H1 (cell line): Measurements from ENCODE around the gene TWSG1. TPM values are rescaled to one million over a fixed set of nuclear protein-coding genes. Genes with fewer than 3 reads are reported as not detected.

Experiments used
- CTCF ChIA-PET: fragments of 300-600 bp; sonication (Branson Sonifier 250); formaldehyde crosslinking; loops from one replicate; lab custom pipeline; 2021; ENCODE audit not compliant: partially characterized antibody; lab: Charles Lee
- POLR2A ChIA-PET: fragments of 300-600 bp; sonication (Branson Sonifier 250); formaldehyde crosslinking; loops from one replicate; lab custom pipeline; 2021; ENCODE audit warnings: inconsistent platforms; ENCODE audit not compliant: partially characterized antibody; lab: Charles Lee
- DNase-seq, 2 experiments: peaks; one replicate each; pipeline versions ENCODE4 v3.0.0 to v3.0.0-alpha.2; 2010 to 2022; ENCODE audit warnings: low spot score in 2 of 2, low read depth in 1 of 2, mixed read lengths in 1 of 2
- FAIRE-seq: peaks from 2 replicates; lab custom pipeline; 2011; peaks lifted over from hg19 to GRCh38; lab: Jason Lieb, UNC
- H2AFZ ChIP-seq: 2 replicates; pipeline ENCODE4 v1.8.1; 2012; ENCODE audit warnings: low read length, inconsistent platforms
- H2AK5ac ChIP-seq: 2 replicates; pipeline ENCODE4 v1.6.1; 2013; ENCODE audit warnings: low read depth, low read length
- H2BK120ac ChIP-seq: replicated peaks from 2 replicates; pipeline ENCODE3; 2013; ENCODE audit warnings: low read depth, low read length, inconsistent platforms
- H2BK12ac ChIP-seq: 2 replicates; pipeline ENCODE4 v1.6.1; 2013; ENCODE audit warnings: low read depth, low read length
- H2BK15ac ChIP-seq: 2 replicates; pipeline ENCODE4 v1.6.1; 2013; ENCODE audit warnings: low read length
- H2BK20ac ChIP-seq: 2 replicates; pipeline ENCODE4 v1.6.1; 2013; ENCODE audit warnings: low read length
- H2BK5ac ChIP-seq: 2 replicates; pipeline ENCODE4 v1.6.1; 2013; ENCODE audit warnings: low read depth, low read length
- H3K14ac ChIP-seq: 2 replicates; pipeline ENCODE4 v1.6.1; 2013; ENCODE audit warnings: inconsistent platforms; ENCODE audit not compliant: insufficient read length
- H3K18ac ChIP-seq: 2 replicates; pipeline ENCODE4 v1.6.1; 2013; ENCODE audit warnings: low read length; ENCODE audit errors: extremely low read depth
- H3K23ac ChIP-seq: 2 replicates; pipeline ENCODE4 v1.6.1; 2013; ENCODE audit warnings: inconsistent platforms; ENCODE audit not compliant: insufficient read length
- H3K23me2 ChIP-seq: 2 replicates; pipeline ENCODE4 v1.6.1; 2013; ENCODE audit warnings: low read depth, low read length
- H3K27ac ChIP-seq: 2 replicates; pipeline ENCODE4 v1.6.1; 2011; ENCODE audit warnings: low read depth, low read length, inconsistent platforms
- H3K27me3 ChIP-seq, 4 experiments: replicated peaks in 1 of 4; 1 replicate in 1 of 4; 2 replicates in 3 of 4; pipeline versions ENCODE4 v1.6.1 to v1.8.1; 2011 to 2013; ENCODE audit warnings: low read length in 3 of 4, mild to moderate bottlenecking in 3 of 4, inconsistent platforms in 2 of 4, mixed read lengths in 2 of 4, moderate library complexity in 1 of 4; ENCODE audit not compliant: control insufficient read depth in 3 of 4, insufficient read depth in 3 of 4; ENCODE audit errors: extremely low read depth in 1 of 4
- H3K36me3 ChIP-seq, 4 experiments: 2 replicates each; pipeline versions ENCODE4 v1.6.1 to v1.8.1; 2011 to 2013; ENCODE audit warnings: mild to moderate bottlenecking in 4 of 4, low read length in 3 of 4, moderate library complexity in 2 of 4, control low read depth in 1 of 4, inconsistent platforms in 1 of 4; ENCODE audit not compliant: insufficient read depth in 4 of 4, control insufficient read depth in 2 of 4
- H3K4ac ChIP-seq: replicated peaks from 2 replicates; pipeline ENCODE3; 2013; ENCODE audit warnings: low read length, low read depth, mixed read lengths, inconsistent platforms; ENCODE audit not compliant: insufficient read length
- H3K4me1 ChIP-seq, 4 experiments: replicated peaks in 1 of 4; 1 replicate in 1 of 4; 2 replicates in 3 of 4; pipeline versions ENCODE4 v1.6.1 to v1.8.1; 2011 to 2013; ENCODE audit warnings: low read length in 3 of 4, inconsistent platforms in 2 of 4, mixed read lengths in 1 of 4; ENCODE audit not compliant: insufficient read depth in 4 of 4, control insufficient read depth in 3 of 4
- H3K4me2 ChIP-seq, 2 experiments: 2 replicates each; pipeline versions ENCODE4 v1.6.1 to v1.8.1; 2011 to 2013; ENCODE audit warnings: low read depth in 2 of 2, low read length in 2 of 2, control low read depth in 1 of 2, inconsistent platforms in 1 of 2, mild to moderate bottlenecking in 1 of 2; ENCODE audit not compliant: insufficient read depth in 1 of 2
- H3K4me3 ChIP-seq, 4 experiments: fragments of 200-600, 300-600 bp in 1 of 4; sonication (generic), shearing (Covaris generic), sonication (Bioruptor Twin) in 1 of 4; 2 replicates each; pipeline versions ENCODE4 v1.5.1 to v1.8.1; 2011 to 2016; ENCODE audit warnings: low read length in 4 of 4, low read depth in 3 of 4, control low read depth in 2 of 4, inconsistent platforms in 2 of 4, mild to moderate bottlenecking in 2 of 4, mixed read lengths in 1 of 4, moderate library complexity in 1 of 4; ENCODE audit not compliant: insufficient read depth in 2 of 4; ENCODE audit errors: extremely low read depth in 1 of 4
- H3K56ac ChIP-seq: replicated peaks from 2 replicates; pipeline ENCODE3; 2013; ENCODE audit warnings: low read depth, mild to moderate bottlenecking, mixed read lengths, low read length, inconsistent platforms; ENCODE audit not compliant: insufficient read length
- H3K79me1 ChIP-seq: 2 replicates; pipeline ENCODE4 v1.6.1; 2013; ENCODE audit warnings: low read depth, low read length, control low read depth
- H3K79me2 ChIP-seq, 2 experiments: 2 replicates each; pipeline versions ENCODE4 v1.6.1 to v1.8.1; 2012 to 2013; ENCODE audit warnings: low read length in 2 of 2, mild to moderate bottlenecking in 2 of 2, inconsistent platforms in 1 of 2; ENCODE audit not compliant: insufficient read depth in 2 of 2, control insufficient read depth in 1 of 2
- H3K9ac ChIP-seq, 4 experiments: replicated peaks in 1 of 4; 1 replicate in 1 of 4; 2 replicates in 3 of 4; pipeline versions ENCODE4 v1.6.1 to v1.8.1; 2011 to 2013; ENCODE audit warnings: low read depth in 3 of 4, low read length in 3 of 4, control low read depth in 2 of 4, mild to moderate bottlenecking in 2 of 4, moderate library complexity in 2 of 4, inconsistent platforms in 1 of 4; ENCODE audit errors: extremely low read depth in 1 of 4
- H3K9me3 ChIP-seq, 2 experiments: 2 replicates each; pipeline versions ENCODE4 v1.6.1 to v1.8.1; 2012 to 2013; ENCODE audit warnings: mild to moderate bottlenecking in 2 of 2, moderate library complexity in 2 of 2, control low read depth in 1 of 2, inconsistent platforms in 1 of 2, low read depth in 1 of 2, low read length in 1 of 2, mixed read lengths in 1 of 2; ENCODE audit not compliant: insufficient read depth in 2 of 2
- H4K20me1 ChIP-seq, 2 experiments: replicated peaks in 1 of 2; 2 replicates each; pipeline versions ENCODE3 to v1.8.1; 2011 to 2013; ENCODE audit warnings: inconsistent platforms in 2 of 2, low read length in 2 of 2, mild to moderate bottlenecking in 1 of 2; ENCODE audit not compliant: insufficient read depth in 2 of 2, control insufficient read depth in 1 of 2
- H4K5ac ChIP-seq: 2 replicates; pipeline ENCODE4 v1.6.1; 2013; ENCODE audit warnings: low read length, low read depth, mixed read lengths, inconsistent platforms; ENCODE audit not compliant: insufficient read length
- H4K8ac ChIP-seq: 2 replicates; pipeline ENCODE4 v1.8.0; 2013; ENCODE audit warnings: mild to moderate bottlenecking, moderate library complexity, low read length, inconsistent platforms; ENCODE audit not compliant: insufficient read depth; ENCODE audit errors: extremely low read depth
- H4K91ac ChIP-seq: replicated peaks from 2 replicates; pipeline ENCODE3; 2013; ENCODE audit warnings: low read length, mixed read lengths, inconsistent platforms; ENCODE audit not compliant: insufficient read length
- YY1 ChIP-seq: IDR thresholded peaks from 2 replicates; pipeline ENCODE4 v1.6.1; 2011; ENCODE audit warnings: low read depth, mild to moderate bottlenecking, low read length
- WGBS, 2 experiments: shearing (Covaris generic) in 1 of 2; methylation state at CpG; one replicate each; pipeline versions ENCODE4 v1.1.6 to v1.1.7; 2013 to 2015; ENCODE audit warnings: low lambda C conversion rate in 2 of 2, mixed read lengths in 2 of 2, inconsistent platforms in 1 of 2, low coverage in 1 of 2, missing lambda C conversion rate in 1 of 2; ENCODE audit not compliant: insufficient replicate concordance in 2 of 2, insufficient coverage in 1 of 2, insufficient read length in 1 of 2; ENCODE audit errors: extremely low coverage in 1 of 2, missing lambda C conversion rate in 1 of 2; 5-methylcytosine and 5-hydroxymethylcytosine counted together
- polyA plus RNA-seq, 7 experiments: library from polyadenylated mRNA; depleted of rRNA in 3 of 7; stranded (reverse) in 5 of 7; unstranded in 2 of 7; fragments of >200 nt in 5 of 7; fragments of 200-250 nt in 2 of 7; gene quantifications; 1 replicate in 5 of 7; 2 replicates in 1 of 7; 4 replicates in 1 of 7; pipeline versions ENCODE4 v1.2.1 to v1.2.3, GENCODE V29; 2011 to 2013; ENCODE audit warnings: missing spikeins in 2 of 7, mixed read lengths in 2 of 7
- total RNA-seq: library from RNA; stranded (reverse); fragmentation: NEBNext Ultra II Directional; extraction: Animal tissue kit (Norgen Biotek cat#: 25700); gene quantifications from 2 replicates; pipeline ENCODE4 v1.2.1, GENCODE V29; 2021
- TF ChIP-seq, protein P1 (sequence below): IDR thresholded peaks from 2 replicates; pipeline ENCODE4 v1.6.1; 2012; ENCODE audit warnings: inconsistent platforms
- TF ChIP-seq, protein P2 (sequence below): IDR thresholded peaks from 2 replicates; pipeline ENCODE4 v1.6.1; 2012; ENCODE audit warnings: inconsistent platforms

TWSG1 gene
- total and polyA plus RNA-seq, 2 of the 8 experiments (the other 6 are each of a cell fraction or from before 2014, with no cell fraction given), result 11.8 to 19.8 TPM

DNA sequence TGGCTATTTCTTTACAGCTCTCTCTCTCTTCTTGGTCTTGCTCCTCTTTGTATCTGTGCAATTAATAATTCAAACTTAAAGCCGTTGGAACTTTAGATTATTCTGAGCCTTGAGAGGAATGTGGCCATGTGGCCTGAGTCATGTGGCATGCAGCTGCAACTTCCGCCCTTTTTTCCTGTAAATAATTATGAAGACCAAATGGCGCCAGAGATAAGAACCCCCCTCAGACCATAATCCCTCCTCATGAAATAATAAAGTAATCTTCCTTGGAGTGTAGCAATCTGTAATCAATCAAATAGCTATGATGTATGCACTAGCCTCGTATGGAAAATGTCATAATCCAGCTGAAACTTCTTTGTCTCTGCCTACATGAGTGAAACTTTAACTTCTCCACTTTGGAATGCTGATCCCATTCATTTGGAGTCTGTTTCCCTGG, 13.5 kb upstream of the TWSG1 start:
- Histone ChIP-seq H4K20me1 (no peaks in the 10 kb centered on the region), H3K18ac (no peak overlapping the region), H3K4ac (no peak overlapping the region), H2AK5ac (no peak overlapping the region), H3K23ac (no peak overlapping the region), H3K4me3 (no peak overlapping the region), H3K4me2 (no peak overlapping the region), H4K5ac (no peak overlapping the region), H2BK120ac (no peak overlapping the region), H3K9me3 (no peaks in the 10 kb centered on the region), H2BK5ac (no peak overlapping the region), H3K56ac (no peak overlapping the region), H3K79me2 (no peaks in the 10 kb centered on the region), H4K8ac (no peak overlapping the region), H3K14ac (no peak overlapping the region), H2BK20ac (no peak overlapping the region), H2BK15ac (no peak overlapping the region), H3K4me1 (no peaks in the 10 kb centered on the region), H3K23me2 (no peaks in the 10 kb centered on the region), H2BK12ac (no peak overlapping the region), H4K91ac (no peak overlapping the region), H2AFZ (no peak overlapping the region), H3K27me3 (no peaks in the 10 kb centered on the region), H3K9ac (no peak overlapping the region), H3K27ac (no peak overlapping the region), H3K36me3 (no peaks in the 10 kb centered on the region), H3K79me1 (no peaks in the 10 kb centered on the region)
- CTCF ChIA-PET, result interaction anchor here (0.7 to 2.1 kb wide), 3 partner anchors 9 to 103 kb away, joined by 3 to 5 read pairs (median 3); no protein-coding TSS in a partner anchor
- TF ChIP-seq, protein P1, sequence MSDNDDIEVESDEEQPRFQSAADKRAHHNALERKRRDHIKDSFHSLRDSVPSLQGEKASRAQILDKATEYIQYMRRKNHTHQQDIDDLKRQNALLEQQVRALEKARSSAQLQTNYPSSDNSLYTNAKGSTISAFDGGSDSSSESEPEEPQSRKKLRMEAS, result peak; percentile 68; the same call in 1 of the 2 replicates
- TF ChIP-seq, protein P2, sequence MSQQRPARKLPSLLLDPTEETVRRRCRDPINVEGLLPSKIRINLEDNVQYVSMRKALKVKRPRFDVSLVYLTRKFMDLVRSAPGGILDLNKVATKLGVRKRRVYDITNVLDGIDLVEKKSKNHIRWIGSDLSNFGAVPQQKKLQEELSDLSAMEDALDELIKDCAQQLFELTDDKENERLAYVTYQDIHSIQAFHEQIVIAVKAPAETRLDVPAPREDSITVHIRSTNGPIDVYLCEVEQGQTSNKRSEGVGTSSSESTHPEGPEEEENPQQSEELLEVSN, result peak; percentile 88
- no peak for TF ChIP-seq YY1
- FAIRE-seq (no peak), DNase-seq (no peak)
- WGBS, 2 experiments, result 64% methylated on average over 4 of the region's 4 CpGs; no CpG with 5 or more reads in 1 of the 2 experiments
- POLR2A ChIA-PET, result no interaction called here
